Stimulated activated naive CD4-positive, alpha-beta T cell (primary cell): ENCODE measurements around the gene ADPRHL1.
A peak's percentile ranks its signal among the peaks of the same experiment; 100 is the strongest.
"Not testable (repeated sequence)": the region's sequence is repeated elsewhere in the genome, so short reads cannot be mapped to it uniquely, and the experiment has no call there.

ENCODE experiments used
- DNase-seq, 6 experiments: peaks; one replicate each; lab custom pipeline; 2025; lab: John Stamatoyannopoulos, UW

The ADPRHL1 gene

DNA sequence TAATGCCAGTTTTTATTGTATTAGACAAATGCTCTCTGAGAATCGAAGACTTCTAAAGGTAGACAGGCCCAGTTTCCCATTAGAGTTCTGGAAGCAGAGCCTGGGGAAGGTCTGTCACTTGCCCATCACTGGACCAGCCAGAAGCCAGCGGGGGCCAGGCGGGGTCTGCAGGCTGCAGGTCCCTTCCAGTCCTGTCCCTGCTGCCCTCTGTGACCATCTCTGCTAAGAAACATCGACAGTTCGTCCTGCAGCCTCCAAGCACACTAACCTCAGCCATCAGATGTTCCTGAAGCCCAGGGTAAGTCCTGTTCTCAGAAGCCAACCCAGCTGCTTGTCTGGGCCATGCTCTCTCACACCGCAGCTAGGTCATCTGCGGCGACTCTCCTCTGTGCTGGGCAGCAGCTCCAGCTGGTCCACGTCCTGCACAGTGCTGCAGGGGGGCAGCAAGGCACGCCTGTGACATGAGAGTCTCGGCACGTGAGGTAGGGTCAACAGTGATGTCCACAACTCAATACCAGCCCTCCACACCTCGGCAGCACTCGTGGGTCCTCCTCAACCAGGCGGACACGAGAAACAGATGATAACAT lies 2.9 kb upstream of the ADPRHL1 start:
- DNase-seq = no peak

- no peak for DNase-seq
Measured at GRCh38 chr13:113455384-113455783, 2.1 kb upstream of the ADPRHL1 start.

GRCh38 chr13:113454936-113455335 lies 1.6 kb upstream of the ADPRHL1 start:
- DNase-seq = no peak

- no peak for DNase-seq
Measured at GRCh38 chr13:113452466-113452865, 822 bp downstream of the ADPRHL1 start.

DNA sequence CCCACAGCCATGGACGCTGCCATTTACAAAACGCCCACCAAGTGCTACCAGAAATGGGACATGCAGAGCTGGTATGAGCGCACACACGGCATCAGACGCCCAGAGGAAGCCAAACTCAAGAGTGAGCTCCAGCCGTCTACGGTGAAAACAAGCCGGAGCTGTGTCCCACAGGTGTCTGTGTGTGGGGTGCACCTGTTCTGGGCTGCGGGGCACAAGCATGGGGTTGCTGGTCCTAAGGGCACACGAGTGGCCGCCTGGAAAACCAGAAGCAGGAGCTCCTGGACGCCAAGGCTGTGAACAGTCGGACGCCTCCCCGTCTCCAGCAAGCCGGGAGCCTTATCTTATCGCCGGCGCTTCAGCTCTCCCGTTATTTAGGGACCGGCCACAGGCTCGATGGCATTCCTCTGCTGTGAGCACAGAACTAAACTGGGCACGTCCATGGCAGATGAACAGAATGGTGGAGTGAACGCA lies 1.3 kb downstream of the ADPRHL1 start:
- DNase-seq = no peak

GRCh38 chr13:113450861-113451620 lies 2.2 kb downstream of the ADPRHL1 start:
- DNase-seq = not testable (repeated sequence)

- DNase-seq = not testable (repeated sequence)
Measured at GRCh38 chr13:113450348-113450744, 2.9 kb downstream of the ADPRHL1 start.

DNA sequence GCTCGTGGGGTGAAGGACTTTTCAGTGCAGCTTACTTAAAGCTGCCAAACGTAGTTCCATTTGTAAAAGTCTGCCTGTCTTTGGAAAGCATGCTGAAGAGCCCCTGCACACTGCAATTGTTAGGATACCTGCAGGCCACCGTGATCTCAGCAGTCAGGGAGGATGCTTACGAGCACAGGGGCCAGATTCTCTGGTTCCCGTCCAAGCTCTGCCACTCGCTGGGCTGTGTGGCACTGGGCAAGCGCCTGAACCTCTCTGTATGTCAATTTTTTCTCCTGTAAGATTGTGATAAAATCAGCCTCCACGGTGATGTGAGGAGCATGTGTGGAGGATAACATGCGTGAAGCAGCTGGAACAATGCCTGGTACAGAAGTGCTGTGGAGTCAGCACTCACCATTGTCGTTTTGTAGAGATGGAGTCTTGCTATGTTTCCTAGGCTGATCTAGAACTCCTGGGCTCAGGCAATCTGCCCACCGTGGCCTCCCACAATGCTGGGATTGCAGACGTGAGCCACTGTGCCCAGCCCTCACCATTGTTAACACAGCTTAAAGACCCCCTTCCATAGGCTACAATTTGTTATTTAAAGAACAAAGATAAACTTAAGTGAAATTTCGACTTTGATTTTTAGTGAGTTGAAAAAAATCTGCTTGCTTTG lies 3.5 kb downstream of the ADPRHL1 start:
- no peak for DNase-seq

GRCh38 chr13:113448885-113449692 lies 4.2 kb downstream of the ADPRHL1 start:
- peak in 4 of 6 experiments; percentile 3 to 73 (median 12) for DNase-seq

GRCh38 chr13:113448545-113448884 lies 4.8 kb downstream of the ADPRHL1 start:
- DNase-seq = no peak

DNA sequence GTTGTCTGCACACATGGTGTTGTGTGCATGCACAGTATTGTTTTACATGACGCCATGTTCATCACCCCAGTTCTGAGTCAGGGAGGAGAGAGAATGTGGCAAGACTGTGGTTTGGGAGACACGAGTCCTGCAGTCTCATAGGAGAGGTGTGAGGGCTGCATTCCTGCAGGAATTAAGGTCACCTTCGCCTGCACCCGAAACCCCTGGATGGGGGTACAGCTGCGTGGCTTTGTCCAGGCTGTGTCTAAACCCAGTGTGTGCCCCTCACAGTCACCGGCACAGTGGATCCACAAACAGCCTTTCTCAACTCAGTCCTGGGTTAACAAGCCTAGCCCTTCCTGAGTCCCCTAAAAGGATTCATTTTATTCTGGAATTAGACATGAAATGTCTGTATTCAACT lies 5.7 kb downstream of the ADPRHL1 start:
- DNase-seq = no peak

DNA sequence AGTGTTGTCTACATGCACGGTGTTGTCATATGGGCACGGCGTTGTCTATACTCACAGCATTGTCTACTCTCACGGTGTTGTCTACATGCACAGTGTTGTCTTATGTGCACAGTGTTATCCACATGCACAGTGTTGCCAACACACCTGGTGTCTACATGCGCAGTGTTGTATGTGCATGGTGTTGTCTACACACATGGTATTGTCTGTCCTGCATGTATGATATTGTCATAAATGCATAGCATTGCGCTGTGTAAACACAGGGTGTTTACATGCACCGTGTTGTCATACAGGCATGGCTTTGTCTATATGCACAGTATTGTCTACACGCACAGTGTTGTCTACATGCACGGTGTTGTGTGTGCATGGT lies 6.8 kb downstream of the ADPRHL1 start:
- no peak for DNase-seq

DNA sequence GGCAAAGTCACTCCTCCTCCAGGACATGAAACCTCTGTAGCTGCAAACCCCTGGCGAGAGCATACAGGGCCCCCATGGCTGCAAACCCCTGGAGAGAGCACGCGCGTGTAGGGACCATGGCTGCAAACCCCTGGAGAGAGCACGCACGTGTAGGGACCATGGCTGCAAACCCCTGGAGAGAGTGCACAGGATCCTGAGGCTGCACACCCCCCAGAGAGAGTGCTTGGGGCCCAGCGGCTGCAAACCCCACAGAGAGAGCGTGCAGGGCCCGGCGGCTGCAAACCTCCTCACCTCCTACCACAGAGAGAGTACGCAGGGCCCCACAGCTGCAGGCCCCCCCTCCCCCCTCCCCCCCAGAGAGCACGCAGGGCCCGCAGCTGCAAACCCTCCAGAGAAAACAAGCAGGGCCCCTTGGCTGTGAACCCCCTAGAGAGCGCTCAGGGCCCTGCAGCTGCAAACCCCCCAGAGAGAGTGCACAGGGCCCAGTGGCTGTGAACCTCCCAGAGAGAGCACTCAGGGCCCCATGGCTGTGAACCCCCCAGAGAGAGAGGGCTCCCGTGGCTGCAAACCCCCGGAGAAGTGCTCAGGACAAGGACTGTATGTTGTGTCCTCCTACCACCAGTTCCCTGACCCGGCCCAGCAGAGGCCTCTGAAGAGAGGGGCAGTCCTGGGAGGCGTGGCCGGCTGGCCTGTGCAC lies 7.3 kb downstream of the ADPRHL1 start:
- DNase-seq = no peak

- DNase-seq = no peak
Measured at GRCh38 chr13:113443991-113444390, 9.3 kb downstream of the ADPRHL1 start.

DNA sequence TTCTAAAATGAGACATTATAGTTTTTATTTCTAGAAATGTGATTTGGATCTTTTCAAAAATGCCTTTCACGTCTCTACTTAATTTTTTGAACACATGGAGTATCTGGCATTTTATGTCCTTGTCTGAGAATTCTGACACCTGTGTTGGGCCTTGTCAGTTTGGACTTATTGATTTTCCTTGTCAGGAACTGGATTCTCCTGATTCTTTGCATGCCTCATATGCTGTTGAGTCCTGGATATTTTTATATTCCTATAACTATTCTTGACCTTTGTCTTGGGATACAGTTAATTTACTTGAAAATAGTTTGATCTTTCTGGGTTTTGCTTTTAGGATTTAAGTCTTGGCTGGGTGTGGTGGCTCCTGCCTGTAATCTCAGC lies 10.3 kb downstream of the ADPRHL1 start:
- DNase-seq = no peak

GRCh38 chr13:113442354-113442984 lies 10.8 kb downstream of the ADPRHL1 start:
- no peak for DNase-seq

- DNase-seq = no peak
Measured at GRCh38 chr13:113441661-113442060, 11.6 kb downstream of the ADPRHL1 start.

- no peak for DNase-seq
Measured at GRCh38 chr13:113437408-113438010, 15.8 kb downstream of the ADPRHL1 start.

- not testable (repeated sequence) for DNase-seq
Measured at GRCh38 chr13:113436866-113437265, 16.4 kb downstream of the ADPRHL1 start.

DNA sequence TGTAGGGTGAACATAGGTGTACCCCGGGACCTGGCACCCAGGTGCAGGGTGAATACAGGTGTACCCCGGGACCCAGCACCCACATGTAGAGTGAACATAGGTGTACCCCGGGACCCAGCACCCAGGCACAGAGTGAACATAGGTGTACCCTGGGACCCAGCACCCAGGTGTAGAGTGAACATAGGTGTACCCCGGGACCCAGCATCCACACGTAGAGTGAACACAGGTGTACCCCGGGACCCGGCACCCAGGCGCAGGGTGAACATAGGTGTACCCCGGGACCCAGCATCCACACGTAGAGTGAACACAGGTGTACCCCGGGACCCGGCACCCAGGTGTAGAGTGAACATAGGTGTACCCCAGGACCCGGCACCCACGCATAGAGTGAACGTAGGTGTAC lies 17.4 kb downstream of the ADPRHL1 start:
- DNase-seq = not testable (repeated sequence)

DNA sequence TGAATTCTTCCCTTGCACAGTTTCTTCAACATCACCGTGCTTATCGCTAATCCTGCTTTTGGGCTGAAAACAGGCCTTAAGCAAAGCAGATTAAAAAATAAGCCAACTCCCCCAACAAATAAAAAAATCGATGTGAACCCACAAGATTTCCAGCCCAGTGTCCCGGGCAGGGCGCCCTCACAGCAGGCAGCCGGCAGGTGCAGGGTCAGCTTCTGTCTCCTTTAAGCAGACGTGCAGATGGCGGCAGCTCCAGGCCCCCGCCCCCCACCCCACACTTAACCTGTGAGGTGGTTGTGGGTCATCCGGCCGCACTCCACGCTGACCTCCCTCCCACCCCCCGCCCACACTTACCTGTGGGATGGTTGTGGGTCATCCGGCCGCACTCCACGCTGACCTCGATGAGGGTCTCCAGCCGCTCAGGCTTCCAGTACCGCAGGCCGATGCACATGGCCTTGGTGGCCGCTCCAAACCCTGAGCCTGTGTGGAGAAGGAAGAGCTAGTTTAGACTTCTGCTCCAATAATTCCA lies 19.8 kb downstream of the ADPRHL1 start:
- no peak for DNase-seq
